MM.1S (cell line): ENCODE data around the gene HOXB3.

Source experiments
- DNase-seq: peaks from one replicate; pipeline ENCODE4 v3.0.0-alpha.2; 2015
- H2AFZ ChIP-seq: fragments of 300-600 bp; sonication (generic); 2 replicates; pipeline ENCODE4 v1.6.0; 2016; ENCODE audit warnings: antibody characterized with exemption, low read length
- H3F3A ChIP-seq: fragments of 300-600 bp; sonication (generic); 2 replicates; pipeline ENCODE4 v1.6.1; 2016; ENCODE audit warnings: mild to moderate bottlenecking, antibody characterized with exemption, low read length, moderate library complexity, mixed read lengths; ENCODE audit not compliant: insufficient read depth
- H3K27ac ChIP-seq: fragments of 300-600 bp; sonication (generic); 2 replicates; pipeline ENCODE4 v1.5.1; 2016; ENCODE audit warnings: mild to moderate bottlenecking, low read length
- H3K27me3 ChIP-seq: fragments of 300-600 bp; sonication (generic); replicated peaks from 2 replicates; pipeline ENCODE4 v1.6.0; 2016; ENCODE audit warnings: low read length; ENCODE audit not compliant: insufficient read depth
- H3K36me3 ChIP-seq: fragments of 300-600 bp; sonication (generic); replicated peaks from 2 replicates; pipeline ENCODE4 v1.6.1; 2016; ENCODE audit warnings: mild to moderate bottlenecking, low read length, mixed read lengths; ENCODE audit not compliant: insufficient read depth
- H3K4me1 ChIP-seq: fragments of 300-600 bp; sonication (generic); 2 replicates; pipeline ENCODE4 v1.6.1; 2016; ENCODE audit warnings: low read length, mixed read lengths
- H3K4me2 ChIP-seq: fragments of 300-600 bp; sonication (generic); 2 replicates; pipeline ENCODE4 v1.6.0; 2016; ENCODE audit warnings: low read depth, low read length
- H3K4me3 ChIP-seq: fragments of 300-600 bp; sonication (generic); 2 replicates; pipeline ENCODE4 v1.5.1; 2016; ENCODE audit warnings: low read length, mixed read lengths
- H3K79me2 ChIP-seq: fragments of 300-600 bp; sonication (generic); 2 replicates; pipeline ENCODE4 v1.6.1; 2016; ENCODE audit warnings: mixed run types, low read length, mixed read lengths
- H3K9ac ChIP-seq: fragments of 300-600 bp; sonication (generic); 2 replicates; pipeline ENCODE4 v1.6.1; 2016; ENCODE audit warnings: low read length, mixed read lengths
- H3K9me2 ChIP-seq: fragments of 300-600 bp; sonication (generic); replicated peaks from 2 replicates; pipeline ENCODE4 v1.6.1; 2016; ENCODE audit warnings: mild to moderate bottlenecking, low read length, mixed read lengths; ENCODE audit not compliant: insufficient read depth
- H3K9me3 ChIP-seq: fragments of 300-600 bp; sonication (generic); replicated peaks from 2 replicates; pipeline ENCODE4 v1.6.1; 2016; ENCODE audit warnings: mild to moderate bottlenecking, low read length, mixed read lengths; ENCODE audit not compliant: insufficient read depth
- H4K20me1 ChIP-seq: fragments of 300-600 bp; sonication (generic); 2 replicates; pipeline ENCODE4 v1.6.1; 2016; ENCODE audit warnings: mild to moderate bottlenecking, low read length, moderate library complexity, mixed read lengths; ENCODE audit not compliant: insufficient read depth
- EZH2 ChIP-seq: fragments of 300-600 bp; sonication (generic); optimal IDR thresholded peaks from 2 replicates; pipeline ENCODE3; 2017; ENCODE audit warnings: low read depth, mild to moderate bottlenecking, antibody characterized with exemption, low read length, mixed read lengths
- EZH2phosphoT487 ChIP-seq: fragments of 300-600 bp; sonication (generic); IDR thresholded peaks from 2 replicates; pipeline ENCODE4 v1.6.1; 2018; ENCODE audit warnings: antibody characterized with exemption, low read length
- TF ChIP-seq, protein P1 (sequence below): fragments of 300-600 bp; sonication (generic); IDR thresholded peaks from 2 replicates; pipeline ENCODE4 v1.5.1; 2016; ENCODE audit warnings: antibody characterized with exemption, low read length, mixed read lengths

The HOXB3 gene

DNA sequence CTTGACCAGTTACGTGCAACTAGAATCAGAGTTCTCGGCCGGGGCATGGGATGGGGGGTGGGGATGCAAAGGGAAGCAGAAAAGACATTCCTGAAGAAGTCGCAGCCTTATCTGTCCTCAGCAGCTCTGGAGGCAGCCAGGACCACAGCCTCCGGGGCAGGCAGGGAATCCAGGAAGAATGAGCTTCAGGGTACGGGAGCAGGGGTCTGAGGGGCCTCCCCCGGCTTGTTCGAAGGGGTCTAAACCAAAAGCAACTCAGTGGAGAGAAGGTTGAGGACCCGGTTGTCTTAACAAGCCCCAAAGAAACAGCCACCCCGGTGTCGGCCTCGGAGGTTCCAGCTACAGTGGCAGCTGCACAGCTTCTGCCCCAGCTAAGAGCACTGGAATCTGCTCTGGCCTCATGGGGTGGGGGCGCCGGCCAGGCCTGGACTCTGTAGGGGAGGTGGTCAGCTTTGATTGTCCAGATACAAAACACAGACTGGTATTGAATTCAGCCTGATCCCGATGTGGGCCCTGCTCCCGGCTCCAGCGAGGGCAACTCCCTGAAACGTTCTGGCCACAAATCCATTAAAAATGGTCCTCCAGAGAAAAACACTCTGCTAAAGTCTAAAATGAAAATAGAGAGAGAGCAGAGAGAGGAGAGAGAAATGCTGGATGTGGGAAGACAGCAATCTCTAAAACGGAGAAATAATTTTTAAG is 19.6 kb downstream of the HOXB3 start:
- no peak overlapping the region for H3K9ac ChIP-seq
- no peaks in the 10 kb centered on the region for H3K9me3 ChIP-seq
- TF ChIP-seq, protein P1, sequence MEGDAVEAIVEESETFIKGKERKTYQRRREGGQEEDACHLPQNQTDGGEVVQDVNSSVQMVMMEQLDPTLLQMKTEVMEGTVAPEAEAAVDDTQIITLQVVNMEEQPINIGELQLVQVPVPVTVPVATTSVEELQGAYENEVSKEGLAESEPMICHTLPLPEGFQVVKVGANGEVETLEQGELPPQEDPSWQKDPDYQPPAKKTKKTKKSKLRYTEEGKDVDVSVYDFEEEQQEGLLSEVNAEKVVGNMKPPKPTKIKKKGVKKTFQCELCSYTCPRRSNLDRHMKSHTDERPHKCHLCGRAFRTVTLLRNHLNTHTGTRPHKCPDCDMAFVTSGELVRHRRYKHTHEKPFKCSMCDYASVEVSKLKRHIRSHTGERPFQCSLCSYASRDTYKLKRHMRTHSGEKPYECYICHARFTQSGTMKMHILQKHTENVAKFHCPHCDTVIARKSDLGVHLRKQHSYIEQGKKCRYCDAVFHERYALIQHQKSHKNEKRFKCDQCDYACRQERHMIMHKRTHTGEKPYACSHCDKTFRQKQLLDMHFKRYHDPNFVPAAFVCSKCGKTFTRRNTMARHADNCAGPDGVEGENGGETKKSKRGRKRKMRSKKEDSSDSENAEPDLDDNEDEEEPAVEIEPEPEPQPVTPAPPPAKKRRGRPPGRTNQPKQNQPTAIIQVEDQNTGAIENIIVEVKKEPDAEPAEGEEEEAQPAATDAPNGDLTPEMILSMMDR: no peak
- TF ChIP-seq EZH2phosphoT487 (no peak), EZH2 (no peak)
- H2AFZ ChIP-seq: no peak overlapping the region
- H3K4me2 ChIP-seq: no peak overlapping the region
- no peaks in the 10 kb centered on the region for H3K4me1 ChIP-seq
- no peaks in the 10 kb centered on the region for H3K9me2 ChIP-seq
- no peaks in the 10 kb centered on the region for H3K27me3 ChIP-seq
- no peak overlapping the region for H3K27ac ChIP-seq
- H3K4me3 ChIP-seq: no peak overlapping the region
- DNase-seq: no peak
- H3F3A ChIP-seq: no peaks in the 10 kb centered on the region
- no peaks in the 10 kb centered on the region for H3K36me3 ChIP-seq
- 0 out of 2 replicates have a peak, but pooled peaks cover 3% of the 10 kb centered on the region for H3K79me2 ChIP-seq
- no peaks in the 10 kb centered on the region for H4K20me1 ChIP-seq

DNA sequence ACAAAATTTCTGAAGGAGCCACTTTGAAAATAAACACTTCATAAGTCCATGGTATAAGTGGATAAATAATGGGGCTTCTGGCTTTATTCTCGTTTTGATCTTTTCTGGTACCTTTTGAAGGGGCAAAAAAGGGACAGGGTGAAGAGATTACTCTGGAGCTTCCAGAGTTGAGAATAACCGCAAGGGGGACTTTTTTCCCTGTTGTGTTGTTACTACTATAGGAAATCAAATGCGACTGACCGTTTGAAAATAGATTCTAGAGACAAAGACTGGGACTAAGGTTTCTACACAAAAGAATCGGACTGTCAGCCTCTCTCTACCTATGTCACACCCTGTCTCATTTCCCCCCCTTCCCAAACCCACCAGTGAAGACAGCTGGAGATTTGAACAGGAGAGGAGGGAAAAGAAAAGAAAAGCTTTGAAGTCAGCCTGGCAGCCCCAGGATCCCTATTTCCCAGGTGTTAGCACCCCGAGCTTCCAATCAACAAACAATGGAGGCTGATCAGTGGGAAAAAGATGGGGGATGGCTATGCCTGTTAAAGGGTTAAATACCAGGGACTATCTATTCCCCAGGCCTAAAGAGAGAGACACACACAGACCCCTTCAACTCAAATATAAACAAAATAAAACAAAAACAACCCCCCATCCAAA is 20.2 kb downstream of the HOXB3 start:
- TF ChIP-seq EZH2phosphoT487: no peak
- no peak for TF ChIP-seq EZH2
- TF ChIP-seq, protein P1: no peak
- Histone ChIP-seq H3K9me3 (no peaks in the 10 kb centered on the region), H3K27me3 (no peaks in the 10 kb centered on the region), H4K20me1 (no peaks in the 10 kb centered on the region), H2AFZ (no peak overlapping the region), H3K4me3 (no peak overlapping the region), H3K36me3 (no peaks in the 10 kb centered on the region), H3F3A (no peaks in the 10 kb centered on the region), H3K9me2 (no peaks in the 10 kb centered on the region), H3K27ac (no peak overlapping the region), H3K79me2 (0 out of 2 replicates have a peak, but pooled peaks cover 3% of the 10 kb centered on the region), H3K4me1 (no peaks in the 10 kb centered on the region), H3K9ac (no peak overlapping the region), H3K4me2 (no peak overlapping the region)
- DNase-seq: no peak

DNA sequence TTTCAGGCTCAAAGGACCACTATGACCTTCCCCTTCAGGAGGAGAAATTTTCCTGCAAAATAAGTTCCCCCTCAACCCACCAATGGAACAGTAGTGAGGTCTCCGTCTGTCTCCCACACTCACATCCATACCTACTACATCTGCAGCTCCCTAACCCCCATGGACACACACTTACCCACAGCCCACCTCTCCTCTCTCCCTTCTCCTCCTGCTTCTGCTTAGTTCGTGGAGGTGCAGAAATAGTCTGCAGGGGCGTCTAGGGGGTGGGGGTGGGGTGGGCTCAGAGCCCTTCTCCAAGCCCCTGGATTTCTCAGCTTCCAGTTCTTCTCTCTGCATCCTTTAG is 20.8 kb downstream of the HOXB3 start:
- no peak overlapping the region for H3K4me2 ChIP-seq
- H3K4me3 ChIP-seq: no peak overlapping the region
- no peaks in the 10 kb centered on the region for H3F3A ChIP-seq
- H3K9me3 ChIP-seq: no peaks in the 10 kb centered on the region
- H3K4me1 ChIP-seq: no peaks in the 10 kb centered on the region
- DNase-seq: no peak
- H2AFZ ChIP-seq: no peak overlapping the region
- H3K9me2 ChIP-seq: no peaks in the 10 kb centered on the region
- no peak overlapping the region for H3K9ac ChIP-seq
- no peaks in the 10 kb centered on the region for H3K36me3 ChIP-seq
- no peak for TF ChIP-seq EZH2phosphoT487
- TF ChIP-seq EZH2: no peak
- TF ChIP-seq, protein P1: no peak
- no peaks in the 10 kb centered on the region for H3K27me3 ChIP-seq
- no peak overlapping the region for H3K27ac ChIP-seq
- H4K20me1 ChIP-seq: no peaks in the 10 kb centered on the region
- 0 out of 2 replicates have a peak, but pooled peaks cover 3% of the 10 kb centered on the region for H3K79me2 ChIP-seq
